Measurements from ENCODE around the gene HMCN2. TPM values are rescaled to one million over a fixed set of nuclear protein-coding genes. Genes with fewer than 3 reads are reported as not detected.

The HMCN2 gene
- total and polyA plus RNA-seq, 2 donors from 2014 or later, result 0.99 to 8.6 TPM

- H3K9me3 ChIP-seq (ENCODE audit: control insufficient read depth in 2 of 3, insufficient read depth in 1 of 3, low read length in 3 of 3), result no peaks in the 10 kb centered on the region
- FAIRE-seq (no peak), DNase-seq (no peak)
- H3K4me1 ChIP-seq (ENCODE audit: control insufficient read depth in 2 of 3, insufficient read depth in 2 of 3, low read depth in 1 of 3, low read length in 3 of 3), result peaks cover 0 to 10% (median 0%) of the 10 kb centered on the region in 3 donors
- H3K4me3 ChIP-seq (ENCODE audit: low read length in 3 of 3), result no peak overlapping the region
- H3K27ac ChIP-seq (ENCODE audit: low read depth in 2 of 2, low read length in 2 of 2), result no peak overlapping the region
- TF ChIP-seq CTCF (IDR thresholded peaks at IDR 0.05; ENCODE audit: borderline replicate concordance, extremely low read depth, insufficient read depth), result no peak
- no peaks in the 10 kb centered on the region for H3K36me3 ChIP-seq (ENCODE audit: control insufficient read depth in 2 of 3, insufficient read depth in 3 of 3, low read length in 3 of 3)
- H3K9ac ChIP-seq (ENCODE audit: low read length in 3 of 3), result no peak overlapping the region
- no peaks in the 10 kb centered on the region for H3K27me3 ChIP-seq (ENCODE audit: control insufficient read depth, insufficient read depth, low read length)
- intact Hi-C loops (cut with DNase I), result no loop called here
Observed at GRCh38 chr9:130430734-130431535, 165.4 kb downstream of the HMCN2 start.

GRCh38 chr9:130431536-130432303 is 166.2 kb downstream of the HMCN2 start:
- Histone ChIP-seq H3K4me3 (ENCODE audit: low read length in 3 of 3) (no peak overlapping the region), H3K9me3 (ENCODE audit: control insufficient read depth in 2 of 3, insufficient read depth in 1 of 3, low read length in 3 of 3) (no peaks in the 10 kb centered on the region), H3K36me3 (ENCODE audit: control insufficient read depth in 2 of 3, insufficient read depth in 3 of 3, low read length in 3 of 3) (no peaks in the 10 kb centered on the region), H3K4me1 (ENCODE audit: control insufficient read depth in 2 of 3, insufficient read depth in 2 of 3, low read depth in 1 of 3, low read length in 3 of 3) (peaks cover 0 to 10% (median 0%) of the 10 kb centered on the region in 3 donors), H3K9ac (ENCODE audit: low read length in 3 of 3) (no peak overlapping the region), H3K27me3 (ENCODE audit: control insufficient read depth, insufficient read depth, low read length) (no peaks in the 10 kb centered on the region), H3K27ac (ENCODE audit: low read depth in 2 of 2, low read length in 2 of 2) (no peak overlapping the region)
- intact Hi-C loops (cut with DNase I), result no loop called here
- DNase-seq (no peak), FAIRE-seq (no peak)
- no peak for TF ChIP-seq CTCF (IDR thresholded peaks at IDR 0.05; ENCODE audit: borderline replicate concordance, extremely low read depth, insufficient read depth)

- Histone ChIP-seq H3K36me3 (ENCODE audit: control insufficient read depth in 2 of 3, insufficient read depth in 3 of 3, low read length in 3 of 3) (no peaks in the 10 kb centered on the region), H3K9ac (ENCODE audit: low read length in 3 of 3) (no peak overlapping the region), H3K9me3 (ENCODE audit: control insufficient read depth in 2 of 3, insufficient read depth in 1 of 3, low read length in 3 of 3) (no peaks in the 10 kb centered on the region), H3K27me3 (ENCODE audit: control insufficient read depth, insufficient read depth, low read length) (no peaks in the 10 kb centered on the region), H3K4me1 (ENCODE audit: control insufficient read depth in 2 of 3, insufficient read depth in 2 of 3, low read depth in 1 of 3, low read length in 3 of 3) (peaks cover 0 to 10% (median 0%) of the 10 kb centered on the region in 3 donors), H3K27ac (ENCODE audit: low read depth in 2 of 2, low read length in 2 of 2) (no peak overlapping the region), H3K4me3 (ENCODE audit: low read length in 3 of 3) (no peak overlapping the region)
- TF ChIP-seq CTCF (IDR thresholded peaks at IDR 0.05; ENCODE audit: borderline replicate concordance, extremely low read depth, insufficient read depth), result no peak
- DNase-seq (no peak), FAIRE-seq (no peak)
- intact Hi-C loops (cut with DNase I), result no loop called here
Observed at GRCh38 chr9:130432362-130432761, 166.8 kb downstream of the HMCN2 start.
